ENCODE data around the gene CLEC5A.

GRCh38 chr7:141915565-141915964 is 31.2 kb downstream of the CLEC5A start:
- TF ChIP-seq CTCF (IDR thresholded peaks at IDR 0.05; ENCODE audit: insufficient read depth, low read length): no peak
- peak; percentile 50; the same call in 1 of the 2 replicates for TF ChIP-seq POLR2AphosphoS5 (IDR thresholded peaks at IDR 0.05; ENCODE audit: low read depth)

Measured in HL-60 (cell line).